Psoas muscle (tissue), 8 donors: Measurements from ENCODE around the gene INTS11. TPM values are rescaled to one million over a fixed set of nuclear protein-coding genes. Genes with fewer than 3 reads are reported as not detected.

ENCODE experiments used
- ATAC-seq, 4 donors: fragments of 200-7000 bp; cut with Tn5 transposase; one replicate each; pipeline ENCODE4 v1.9.1; 2020; ENCODE audit warnings: moderate library complexity in 3 of 4, mild to moderate bottlenecking in 2 of 4
- DNase-seq, 2 donors: peaks; one replicate each; pipeline ENCODE4 v3.0.0-alpha.2; 2020
- H3K27ac ChIP-seq: fragments of 200-600 bp; one replicate; pipeline ENCODE4 v1.8.0; 2022
- H3K27me3 ChIP-seq, 3 donors: fragments of 200-600 bp in 1 of 3; one replicate each; pipeline versions ENCODE4 v1.6.1 to v1.8.0; 2013 to 2022; ENCODE audit warnings: low read length in 2 of 3, mild to moderate bottlenecking in 2 of 3, moderate library complexity in 1 of 3; ENCODE audit not compliant: insufficient read depth in 3 of 3
- H3K36me3 ChIP-seq, 2 donors: fragments of 200-600 bp in 1 of 2; one replicate each; pipeline versions ENCODE4 v1.6.1 to v1.8.0; 2013 to 2022; ENCODE audit warnings: low read depth in 1 of 2, mild to moderate bottlenecking in 1 of 2, moderate library complexity in 1 of 2; ENCODE audit not compliant: insufficient read depth in 1 of 2
- H3K4me1 ChIP-seq: fragments of 200-600 bp; one replicate; pipeline ENCODE4 v1.8.0; 2022
- H3K4me3 ChIP-seq: fragments of 200-600 bp; one replicate; pipeline ENCODE4 v1.8.0; 2022; ENCODE audit warnings: mild to moderate bottlenecking
- H3K9me3 ChIP-seq: fragments of 200-600 bp; one replicate; pipeline ENCODE4 v1.8.0; 2022
- CTCF ChIP-seq: fragments of 200-600 bp; IDR thresholded peaks from one replicate; pipeline ENCODE4 v1.8.0; 2022; ENCODE audit warnings: antibody characterized with exemption
- WGBS, 3 donors: extraction: QIAGEN DNeasy Blood & Tissue Kit; methylation state at CpG; one replicate each; pipeline versions ENCODE4 v1.1.6 to v1.1.7; 2013; 5-methylcytosine and 5-hydroxymethylcytosine counted together
- intact Hi-C, 2 donors: fragments of 100-400 bp; cut with DNase I; formaldehyde crosslinking; loops; one replicate each; pipeline versions ENCODE4 v1.11.0 to v1.14.2; 2022
- polyA plus RNA-seq, 3 donors: library from polyadenylated mRNA; stranded (reverse); fragments of 200-250 nt; gene quantifications; one replicate each; pipeline ENCODE4 v1.2.3, GENCODE V29; 2013
- total RNA-seq, 4 donors: library from RNA; stranded (reverse); fragmentation: NEBNext Ultra II Directional in 2 of 4; extraction: Animal tissue kit (Norgen Biotek cat#: 25700) in 2 of 4; gene quantifications; one replicate each; pipeline versions ENCODE4 v1.2.1 to v1.2.4, GENCODE V29; 2021 to 2023
- donor health status: healthy with polysubstance abuse.
- donor health status: DM: no; HTN: no; CAD: no; lungs with moderate emphysema.
- donor health status: Bipolar disorder and iron deficiency.
- donor health status: healthy.
- donor health status: DM: yes; HTN: yes; CAD: no.
- donor health status: DM: no; HTN: no; CAD: no.
- donor health status: DM: no; HTN: no; CAD: no.
- donor health status: DM: yes; HTN: yes; CAD: no.

The INTS11 gene
- total and polyA plus RNA-seq, 7 donors, result 55.6 to 80.8 (median 71.2) TPM

GRCh38 chr1:1314678-1315335 lies 9.7 kb downstream of the INTS11 start:
- intact Hi-C loops, result no loop called here
- Histone ChIP-seq H3K27ac (no peak overlapping the region), H3K27me3 (no peaks in the 10 kb centered on the region), H3K4me1 (peaks cover 20% of the 10 kb centered on the region), H3K36me3 (peaks cover 7 to 88% of the 10 kb centered on the region in 2 donors), H3K9me3 (no peaks in the 10 kb centered on the region), H3K4me3 (no peak overlapping the region)
- WGBS, 3 donors, result 85 to 91% (median 88%) methylated on average over 21 to 23 of the region's 23 CpGs
- DNase-seq (no peak), ATAC-seq (no peak)
- TF ChIP-seq CTCF, result no peak

GRCh38 chr1:1314237-1314586 lies 10.2 kb downstream of the INTS11 start:
- Histone ChIP-seq H3K4me1 (peaks cover 26% of the 10 kb centered on the region), H3K27me3 (no peaks in the 10 kb centered on the region), H3K36me3 (peaks cover 7 to 82% of the 10 kb centered on the region in 2 donors), H3K27ac (no peak overlapping the region), H3K4me3 (no peak overlapping the region), H3K9me3 (no peaks in the 10 kb centered on the region)
- no peak for DNase-seq
- intact Hi-C loops, result no loop called here
- WGBS, 3 donors, result 86 to 95% (median 91%) methylated on average over 15 of the region's 15 CpGs
- ATAC-seq, result no peak
- no peak for TF ChIP-seq CTCF

GRCh38 chr1:1313500-1314236 lies 10.8 kb downstream of the INTS11 start:
- no peak for ATAC-seq
- DNase-seq, result no peak
- H3K4me1 ChIP-seq, result peaks cover 27% of the 10 kb centered on the region
- H3K36me3 ChIP-seq, result peaks cover 7 to 77% of the 10 kb centered on the region in 2 donors
- H3K27ac ChIP-seq, result no peak overlapping the region
- H3K27me3 ChIP-seq, result no peaks in the 10 kb centered on the region
- H3K9me3 ChIP-seq, result no peaks in the 10 kb centered on the region
- no peak overlapping the region for H3K4me3 ChIP-seq
- no peak for TF ChIP-seq CTCF
- intact Hi-C loops, result no loop called here
- 84 to 89% (median 86%) methylated on average over 37 of the region's 37 CpGs for WGBS, 3 donors

- ATAC-seq, result no peak
- H3K4me1 ChIP-seq, result peaks cover 18% of the 10 kb centered on the region
- whole genome bisulfite sequencing, 3 donors, result 66 to 83% (median 67%) methylated on average over 45 to 49 of the region's 49 CpGs
- H3K36me3 ChIP-seq, result peaks cover 7 to 74% of the 10 kb centered on the region in 2 donors
- no peaks in the 10 kb centered on the region for H3K27me3 ChIP-seq
- H3K27ac ChIP-seq, result no peak overlapping the region
- DNase-seq, result no peak
- H3K4me3 ChIP-seq, result no peak overlapping the region
- TF ChIP-seq CTCF, result no peak
- H3K9me3 ChIP-seq, result no peaks in the 10 kb centered on the region
- intact Hi-C loops, result no loop called here
These were observed 11.8 kb downstream of the INTS11 start for GRCh38 chr1:1312450-1313314.
